SH-SY5Y (cell line): ENCODE data around the gene ZNF236.

Source experiments
- GATA2 ChIP-seq: IDR thresholded peaks from 2 replicates; pipeline ENCODE4 v1.6.1; 2011; ENCODE audit warnings: mild to moderate bottlenecking, low read depth, low read length
- GATA3 ChIP-seq: IDR thresholded peaks from 2 replicates; pipeline ENCODE4 v1.6.1; 2011; ENCODE audit warnings: low read depth, mild to moderate bottlenecking, low read length, moderate library complexity

The ZNF236 gene

GRCh38 chr18:76838182-76838581, 15.8 kb downstream of the ZNF236 start:
- TF ChIP-seq GATA3 (no peak), GATA2 (no peak)

- TF ChIP-seq GATA3 (no peak), GATA2 (no peak)
Observed at GRCh38 chr18:76839086-76839794, 16.9 kb downstream of the ZNF236 start.

- TF ChIP-seq GATA3 (no peak), GATA2 (no peak)
Observed at GRCh38 chr18:76842837-76843530, 20.6 kb downstream of the ZNF236 start.

- TF ChIP-seq GATA2 (no peak), GATA3 (no peak)
Observed at GRCh38 chr18:76844144-76844543, 21.8 kb downstream of the ZNF236 start.

GRCh38 chr18:76844742-76845477, 22.6 kb downstream of the ZNF236 start:
- TF ChIP-seq GATA3 (no peak), GATA2 (no peak)

- TF ChIP-seq GATA3, result no peak
- no peak for TF ChIP-seq GATA2
Observed at GRCh38 chr18:76846217-76846616, 23.9 kb downstream of the ZNF236 start.

GRCh38 chr18:76847916-76848315, 25.6 kb downstream of the ZNF236 start:
- TF ChIP-seq GATA2 (no peak), GATA3 (no peak)

GRCh38 chr18:76850112-76850511, 27.8 kb downstream of the ZNF236 start:
- TF ChIP-seq GATA2 (no peak), GATA3 (no peak)

- TF ChIP-seq GATA2 (no peak), GATA3 (no peak)
Observed at GRCh38 chr18:76855594-76855993, 33.2 kb downstream of the ZNF236 start.

GRCh38 chr18:76857476-76857875, 35.1 kb downstream of the ZNF236 start:
- TF ChIP-seq GATA3, result no peak
- no peak for TF ChIP-seq GATA2

GRCh38 chr18:76859474-76860339, 37.4 kb downstream of the ZNF236 start:
- TF ChIP-seq GATA2, result no peak
- TF ChIP-seq GATA3, result no peak

GRCh38 chr18:76860411-76860810, 38.1 kb downstream of the ZNF236 start:
- TF ChIP-seq GATA3 (no peak), GATA2 (no peak)

GRCh38 chr18:76866666-76867065, 44.3 kb downstream of the ZNF236 start:
- no peak for TF ChIP-seq GATA2
- no peak for TF ChIP-seq GATA3

- TF ChIP-seq GATA3 (no peak), GATA2 (no peak)
Observed at GRCh38 chr18:76873311-76873710, 51.0 kb downstream of the ZNF236 start.
